Neuronal stem cell (in vitro differentiated cells): ENCODE data around the gene ANKRD62.

ENCODE experiments used
- DNase-seq: peaks from one replicate; pipeline ENCODE4 v3.0.0-alpha.2; 2013; ENCODE audit warnings: low spot score
- H2AFZ ChIP-seq: one replicate; pipeline ENCODE4 v1.6.1; 2013; ENCODE audit warnings: mild to moderate bottlenecking, low read length, inconsistent platforms
- H2AK5ac ChIP-seq: 2 replicates; pipeline ENCODE4 v1.6.1; 2013; ENCODE audit warnings: low read depth, mild to moderate bottlenecking, inconsistent platforms, low read length, moderate library complexity, mixed read lengths
- H2BK120ac ChIP-seq: 2 replicates; pipeline ENCODE4 v1.6.1; 2013; ENCODE audit warnings: low read depth, mild to moderate bottlenecking, inconsistent platforms, low read length, moderate library complexity, mixed read lengths
- H2BK12ac ChIP-seq: one replicate; pipeline ENCODE4 v1.6.1; 2013; ENCODE audit warnings: low read length, inconsistent platforms
- H2BK15ac ChIP-seq: 2 replicates; pipeline ENCODE4 v1.6.1; 2013; ENCODE audit warnings: mild to moderate bottlenecking, low read length, inconsistent platforms, mixed read lengths
- H2BK5ac ChIP-seq: one replicate; pipeline ENCODE4 v1.6.1; 2013; ENCODE audit warnings: inconsistent platforms, mild to moderate bottlenecking, low read length, moderate library complexity
- H3K14ac ChIP-seq: one replicate; pipeline ENCODE4 v1.6.1; 2013; ENCODE audit warnings: low read length, inconsistent platforms
- H3K18ac ChIP-seq: 2 replicates; pipeline ENCODE4 v1.6.1; 2013; ENCODE audit warnings: low read length, inconsistent platforms
- H3K23ac ChIP-seq: 2 replicates; pipeline ENCODE4 v1.6.1; 2013; ENCODE audit warnings: low read depth, mild to moderate bottlenecking, mixed read lengths, low read length, inconsistent platforms; ENCODE audit not compliant: poor library complexity
- H3K27ac ChIP-seq: replicated peaks from 3 replicates; pipeline ENCODE4 v1.5.1; 2013; ENCODE audit warnings: low read length, inconsistent platforms
- H3K27me3 ChIP-seq, 3 experiments: 2 replicates each; pipeline ENCODE4 v1.6.1; 2013; ENCODE audit warnings: low read length in 3 of 3, mild to moderate bottlenecking in 2 of 3, inconsistent platforms in 1 of 3, low read depth in 1 of 3, mixed read lengths in 1 of 3, moderate library complexity in 1 of 3; ENCODE audit not compliant: control insufficient read depth in 3 of 3, insufficient read depth in 3 of 3
- H3K36me3 ChIP-seq, 2 donors: replicated peaks in 1 of 2; 2 replicates each; pipeline ENCODE4 v1.6.1; 2013; ENCODE audit warnings: low read length in 2 of 2; ENCODE audit not compliant: control insufficient read depth in 2 of 2, insufficient read depth in 2 of 2
- H3K4ac ChIP-seq: 2 replicates; pipeline ENCODE4 v1.6.1; 2013; ENCODE audit warnings: inconsistent platforms, mild to moderate bottlenecking, low read length, moderate library complexity
- H3K4me1 ChIP-seq, 2 donors: 1 replicate in 1 of 2; 2 replicates in 1 of 2; pipeline ENCODE4 v1.6.1; 2013; ENCODE audit warnings: low read length in 2 of 2, low read depth in 1 of 2; ENCODE audit not compliant: control insufficient read depth in 2 of 2, insufficient read depth in 1 of 2
- H3K4me2 ChIP-seq: one replicate; pipeline ENCODE4 v1.6.1; 2013; ENCODE audit warnings: mild to moderate bottlenecking, low read length, inconsistent platforms; ENCODE audit not compliant: insufficient read depth, poor library complexity, severe bottlenecking
- H3K4me3 ChIP-seq, 2 donors: 2 replicates each; pipeline ENCODE4 v1.5.1; 2013; ENCODE audit warnings: low read length in 2 of 2, mild to moderate bottlenecking in 2 of 2, inconsistent platforms in 1 of 2, moderate library complexity in 1 of 2
- H3K79me1 ChIP-seq: one replicate; pipeline ENCODE4 v1.6.1; 2013; ENCODE audit warnings: low read depth, mild to moderate bottlenecking, inconsistent platforms, low read length, moderate library complexity
- H3K9ac ChIP-seq: one replicate; pipeline ENCODE4 v1.6.1; 2013; ENCODE audit warnings: mild to moderate bottlenecking, low read depth, low read length, inconsistent platforms; ENCODE audit not compliant: poor library complexity
- H3K9me3 ChIP-seq, 2 donors: replicated peaks in 1 of 2; 2 replicates each; pipeline versions ENCODE3 to v1.6.1; 2013; ENCODE audit warnings: low read length in 2 of 2, mild to moderate bottlenecking in 2 of 2, inconsistent platforms in 1 of 2, low read depth in 1 of 2, mixed read lengths in 1 of 2, moderate library complexity in 1 of 2; ENCODE audit not compliant: control insufficient read depth in 2 of 2, insufficient read depth in 1 of 2
- H4K8ac ChIP-seq: one replicate; pipeline ENCODE4 v1.6.1; 2013; ENCODE audit warnings: low read depth, mild to moderate bottlenecking, inconsistent platforms, low read length, moderate library complexity
- H4K91ac ChIP-seq: one replicate; pipeline ENCODE4 v1.6.1; 2013; ENCODE audit warnings: low read length, low read depth, mild to moderate bottlenecking, inconsistent platforms; ENCODE audit not compliant: poor library complexity
- WGBS, 2 donors: extraction: QIAGEN DNeasy Blood & Tissue Kit; methylation state at CpG; one replicate each; pipeline ENCODE4 v1.1.7; 2013; ENCODE audit warnings: missing lambda C conversion rate in 2 of 2, mixed read lengths in 1 of 2; ENCODE audit not compliant: insufficient read length in 2 of 2, insufficient replicate concordance in 1 of 2; ENCODE audit errors: extremely low coverage in 2 of 2; 5-methylcytosine and 5-hydroxymethylcytosine counted together

The ANKRD62 gene

DNA sequence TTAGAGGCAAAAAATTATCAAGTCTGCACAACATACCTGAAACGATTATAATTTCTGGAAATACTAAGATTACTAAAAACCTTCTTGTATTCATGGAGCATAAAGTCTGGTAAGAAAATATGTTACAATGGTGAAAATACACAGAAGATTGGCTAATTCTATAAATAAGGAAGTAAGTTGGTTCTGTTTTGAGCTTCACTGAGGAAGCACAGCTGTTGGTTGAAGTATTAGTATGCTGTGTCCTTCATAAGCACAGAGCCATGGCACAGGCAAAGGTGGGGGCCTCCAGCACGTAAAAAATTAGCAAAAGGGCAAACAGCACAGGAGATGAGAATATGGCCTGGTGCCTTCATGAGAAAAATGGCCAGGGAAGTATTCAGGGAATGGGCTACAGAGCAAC, 40.4 kb upstream of the ANKRD62 start:
- no peak overlapping the region for H3K27ac ChIP-seq

DNA sequence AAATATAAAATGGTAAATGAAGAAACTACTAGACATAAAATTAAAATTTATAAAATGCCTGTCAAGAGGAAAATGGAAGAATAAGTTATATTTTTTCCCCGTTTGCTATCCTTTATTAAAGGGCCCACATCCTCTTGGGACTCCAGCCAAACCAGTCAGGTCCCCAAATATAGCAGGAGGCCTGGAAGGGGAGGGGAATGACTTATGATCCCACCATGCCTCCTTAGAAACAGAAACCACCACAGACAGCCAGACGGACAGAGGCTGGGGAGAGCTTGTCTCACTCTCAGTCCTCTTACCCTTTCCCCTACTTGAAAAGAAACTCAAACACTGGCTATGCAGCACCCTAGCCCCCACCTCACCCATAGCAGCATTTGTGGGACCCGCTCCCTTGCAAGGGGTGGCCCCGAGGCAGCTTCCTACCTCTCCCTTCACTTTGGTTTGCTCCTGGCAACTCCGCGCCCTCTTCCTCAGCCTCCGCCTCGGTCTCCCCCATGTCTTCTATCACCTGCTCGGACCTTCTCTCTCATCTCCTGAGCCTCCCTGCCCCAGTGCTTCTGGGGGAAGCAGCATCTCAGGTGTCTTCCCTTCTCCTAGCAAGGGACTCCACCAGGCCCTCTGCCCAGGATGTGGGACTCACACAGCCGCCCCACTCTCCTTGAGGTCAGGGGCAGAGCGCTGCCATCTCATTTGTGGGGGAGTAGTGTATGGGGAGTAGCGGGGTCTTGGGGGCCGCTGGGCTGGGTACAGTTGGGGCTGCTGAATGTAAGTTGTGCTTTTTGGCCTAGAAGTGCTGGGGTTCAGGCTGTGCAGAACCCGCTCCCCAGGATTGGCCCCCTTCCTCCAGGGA, 37.4 kb upstream of the ANKRD62 start:
- WGBS, 2 donors = no CpG with 5 or more reads among the region's 14 CpGs
- no peak overlapping the region for H2AK5ac ChIP-seq
- no peaks in the 10 kb centered on the region for H3K4me1 ChIP-seq
- no peak overlapping the region for H2AFZ ChIP-seq
- no peak overlapping the region for H4K91ac ChIP-seq
- no peaks in the 10 kb centered on the region for H3K79me1 ChIP-seq
- no peaks in the 10 kb centered on the region for H3K36me3 ChIP-seq
- H2BK5ac ChIP-seq = no peak overlapping the region
- peaks cover 0 to 17% (median 0%) of the 10 kb centered on the region in 3 experiments for H3K27me3 ChIP-seq
- no peak for DNase-seq
- no peak overlapping the region for H3K27ac ChIP-seq
- H4K8ac ChIP-seq = no peak overlapping the region
- no peak overlapping the region for H3K9ac ChIP-seq
- no peak overlapping the region for H2BK12ac ChIP-seq
- no peak overlapping the region for H3K23ac ChIP-seq
- no peak overlapping the region for H2BK15ac ChIP-seq
- H3K4me2 ChIP-seq = no peak overlapping the region
- no peaks in the 10 kb centered on the region for H3K9me3 ChIP-seq
- H3K14ac ChIP-seq = no peak overlapping the region
- no peak overlapping the region for H3K18ac ChIP-seq
- no peak overlapping the region for H2BK120ac ChIP-seq
- no peak overlapping the region for H3K4ac ChIP-seq
- H3K4me3 ChIP-seq = no peak overlapping the region

More for the DNA sequence above, 40.4 kb upstream of the ANKRD62 start:
- no peak for DNase-seq
- WGBS, 2 donors = no CpG with 5 or more reads among the region's 2 CpGs
- no peak overlapping the region for H3K4me2 ChIP-seq
- no peak overlapping the region for H3K23ac ChIP-seq
- no peaks in the 10 kb centered on the region for H3K36me3 ChIP-seq
- no peak overlapping the region for H3K9ac ChIP-seq
- H3K4me3 ChIP-seq = no peak overlapping the region
- H3K27me3 ChIP-seq = peaks cover 0 to 38% (median 0%) of the 10 kb centered on the region in 3 experiments
- no peaks in the 10 kb centered on the region for H3K9me3 ChIP-seq
- no peaks in the 10 kb centered on the region for H3K79me1 ChIP-seq
- no peak overlapping the region for H2BK120ac ChIP-seq
- no peak overlapping the region for H2BK15ac ChIP-seq
- H3K18ac ChIP-seq = no peak overlapping the region
- no peak overlapping the region for H3K14ac ChIP-seq
- no peak overlapping the region for H2AFZ ChIP-seq
- H4K8ac ChIP-seq = no peak overlapping the region
- H4K91ac ChIP-seq = no peak overlapping the region
- H2BK12ac ChIP-seq = no peak overlapping the region
- no peaks in the 10 kb centered on the region for H3K4me1 ChIP-seq
- no peak overlapping the region for H2BK5ac ChIP-seq
- H3K4ac ChIP-seq = no peak overlapping the region
- no peak overlapping the region for H2AK5ac ChIP-seq

GRCh38 chr18:12056884-12057402, 36.7 kb upstream of the ANKRD62 start:
- peak overlapping the region; percentile 85 for H2BK15ac ChIP-seq
- no peak overlapping the region for H3K4ac ChIP-seq
- H3K14ac ChIP-seq = no peak overlapping the region
- no peak overlapping the region for H4K8ac ChIP-seq
- no peak overlapping the region for H3K27ac ChIP-seq
- DNase-seq = no peak
- no peak overlapping the region for H2AK5ac ChIP-seq
- WGBS, 2 donors = no CpG with 5 or more reads among the region's 14 CpGs
- no peak overlapping the region for H2BK120ac ChIP-seq
- H3K9ac ChIP-seq = peak overlapping the region; percentile 12
- peaks cover 0 to 11% (median 0%) of the 10 kb centered on the region in 3 experiments for H3K27me3 ChIP-seq
- no peaks in the 10 kb centered on the region for H3K79me1 ChIP-seq
- no peaks in the 10 kb centered on the region for H3K36me3 ChIP-seq
- H3K4me2 ChIP-seq = no peak overlapping the region
- H2BK12ac ChIP-seq = peak overlapping the region; percentile 6
- H2AFZ ChIP-seq = no peak overlapping the region
- H3K4me3 ChIP-seq = no peak overlapping the region
- no peaks in the 10 kb centered on the region for H3K4me1 ChIP-seq
- H2BK5ac ChIP-seq = peak overlapping the region; percentile 39
- H3K18ac ChIP-seq = no peak overlapping the region
- H3K23ac ChIP-seq = peak overlapping the region; percentile 89
- H4K91ac ChIP-seq = no peak overlapping the region
- no peaks in the 10 kb centered on the region for H3K9me3 ChIP-seq

DNA sequence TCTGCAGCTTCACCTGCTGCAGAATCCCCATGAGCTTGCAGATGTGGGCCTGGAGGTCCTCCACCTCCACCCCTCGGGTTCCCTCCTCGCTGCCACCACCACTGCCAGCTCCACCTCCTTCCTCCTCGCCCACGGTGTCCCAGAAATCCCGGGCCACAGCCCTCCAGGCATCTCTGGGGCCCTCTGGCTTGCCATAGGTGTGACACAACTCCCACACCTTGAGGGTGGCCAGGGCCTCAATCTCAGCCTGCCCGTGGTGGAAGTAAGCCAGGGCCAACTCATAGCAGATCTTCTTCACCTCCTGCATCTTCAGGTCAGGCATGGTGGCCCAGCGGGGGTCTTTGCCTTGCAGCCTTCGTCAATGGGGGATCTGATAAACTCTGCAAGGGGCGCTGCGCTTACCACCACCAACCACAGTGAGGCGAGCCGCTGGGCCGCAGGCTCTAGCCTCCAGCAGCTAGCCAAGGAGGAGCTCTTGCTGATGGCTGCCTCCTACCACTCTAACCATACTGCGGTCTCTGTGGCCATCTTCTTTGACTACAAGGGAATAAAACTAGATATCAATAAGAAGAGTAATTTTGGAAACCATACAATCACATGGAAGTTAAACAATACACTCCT, 36.1 kb upstream of the ANKRD62 start:
- Histone ChIP-seq H3K14ac (no peak overlapping the region), H3K27me3 (peaks cover 0 to 8% (median 0%) of the 10 kb centered on the region in 3 experiments), H4K8ac (no peak overlapping the region), H3K4ac (no peak overlapping the region), H3K79me1 (no peaks in the 10 kb centered on the region), H3K36me3 (no peaks in the 10 kb centered on the region), H2BK12ac (peak overlapping the region; percentile 6), H3K4me2 (no peak overlapping the region), H3K4me3 (no peak overlapping the region), H2BK120ac (no peak overlapping the region), H3K4me1 (no peaks in the 10 kb centered on the region), H2BK5ac (peak overlapping the region; percentile 39), H2BK15ac (peak overlapping the region; percentile 85), H2AK5ac (peak overlapping the region; percentile 81), H3K9ac (no peak overlapping the region), H3K27ac (no peak overlapping the region), H3K18ac (peak overlapping the region; percentile 38), H4K91ac (no peak overlapping the region), H2AFZ (no peak overlapping the region), H3K23ac (peak overlapping the region; percentile 89), H3K9me3 (no peaks in the 10 kb centered on the region)
- no peak for DNase-seq
- no CpG with 5 or more reads among the region's 14 CpGs for WGBS, 2 donors
